Naive B cell (primary cell): ENCODE measurements around the gene ANKRD33B. TPM values are rescaled to one million over a fixed set of nuclear protein-coding genes. Genes with fewer than 3 reads are reported as not detected.
"Not testable (repeated sequence)": the region's sequence is repeated elsewhere in the genome, so short reads cannot be mapped to it uniquely, and the experiment has no call there.

Experiments
- ATAC-seq, 2 donors: fragments of 150-1000 bp; cut with Tn5 transposase; 2 replicates each; pipeline ENCODE4 v1.10.0; 2021; ENCODE audit warnings: low read depth in 2 of 2, mild to moderate bottlenecking in 2 of 2, moderate library complexity in 2 of 2
- DNase-seq: peaks from one replicate; pipeline ENCODE4 v3.0.0; 2022
- H3K27ac Mint-ChIP-seq, 6 donors: one replicate each; pipeline ENCODE4 v1.8.0; 2020 to 2022; ENCODE audit warnings: mild to moderate bottlenecking in 6 of 6, mixed read lengths in 6 of 6, moderate library complexity in 5 of 6, inconsistent platforms in 2 of 6
- H3K27me3 Mint-ChIP-seq, 3 donors: one replicate each; pipeline ENCODE4 v1.8.0; 2021 to 2022; ENCODE audit warnings: mixed read lengths in 3 of 3, mild to moderate bottlenecking in 1 of 3
- H3K36me3 Mint-ChIP-seq, 2 donors: one replicate each; pipeline ENCODE4 v1.8.0; 2020 to 2022; ENCODE audit warnings: mixed read lengths in 2 of 2, inconsistent platforms in 1 of 2, mild to moderate bottlenecking in 1 of 2
- H3K4me1 Mint-ChIP-seq, 3 donors: one replicate each; pipeline ENCODE4 v1.8.0; 2020 to 2022; ENCODE audit warnings: mixed read lengths in 3 of 3, inconsistent platforms in 1 of 3, mild to moderate bottlenecking in 1 of 3, moderate library complexity in 1 of 3
- H3K4me3 Mint-ChIP-seq, 8 donors: one replicate each; pipeline ENCODE4 v1.8.0; 2020 to 2022; ENCODE audit warnings: mild to moderate bottlenecking in 8 of 8, mixed read lengths in 8 of 8, moderate library complexity in 8 of 8, inconsistent platforms in 2 of 8
- H3K9me3 Mint-ChIP-seq, 7 donors: one replicate each; pipeline ENCODE4 v1.8.0; 2020 to 2022; ENCODE audit warnings: mixed read lengths in 7 of 7, mild to moderate bottlenecking in 5 of 7, inconsistent platforms in 2 of 7, moderate library complexity in 1 of 7
- polyA plus RNA-seq, 6 donors: library from polyadenylated mRNA; unstranded; fragments of 300-500 nt; fragmentation: Illumina TruSeq; gene quantifications; one replicate each; pipeline ENCODE4 v1.2.3, GENCODE V29; 2021; ENCODE audit warnings: low read depth in 6 of 6

The ANKRD33B gene
- polyA plus RNA-seq, 6 donors from 2014 or later = 1.3 to 2.7 (median 1.9) TPM

- Mint-ChIP-seq H3K27ac (no peak overlapping the region), H3K36me3 (no peaks in the 10 kb centered on the region), H3K4me1 (peaks cover 20 to 25% (median 21%) of the 10 kb centered on the region in 3 donors), H3K4me3 (no peak overlapping the region), H3K9me3 (peaks cover 0 to 2% (median 0%) of the 10 kb centered on the region in 7 donors), H3K27me3 (peaks cover 9 to 16% (median 14%) of the 10 kb centered on the region in 3 donors)
- ATAC-seq (no peak), DNase-seq (no peak)
Observed at GRCh38 chr5:10540036-10540544, 23.8 kb upstream of the ANKRD33B start.

DNA sequence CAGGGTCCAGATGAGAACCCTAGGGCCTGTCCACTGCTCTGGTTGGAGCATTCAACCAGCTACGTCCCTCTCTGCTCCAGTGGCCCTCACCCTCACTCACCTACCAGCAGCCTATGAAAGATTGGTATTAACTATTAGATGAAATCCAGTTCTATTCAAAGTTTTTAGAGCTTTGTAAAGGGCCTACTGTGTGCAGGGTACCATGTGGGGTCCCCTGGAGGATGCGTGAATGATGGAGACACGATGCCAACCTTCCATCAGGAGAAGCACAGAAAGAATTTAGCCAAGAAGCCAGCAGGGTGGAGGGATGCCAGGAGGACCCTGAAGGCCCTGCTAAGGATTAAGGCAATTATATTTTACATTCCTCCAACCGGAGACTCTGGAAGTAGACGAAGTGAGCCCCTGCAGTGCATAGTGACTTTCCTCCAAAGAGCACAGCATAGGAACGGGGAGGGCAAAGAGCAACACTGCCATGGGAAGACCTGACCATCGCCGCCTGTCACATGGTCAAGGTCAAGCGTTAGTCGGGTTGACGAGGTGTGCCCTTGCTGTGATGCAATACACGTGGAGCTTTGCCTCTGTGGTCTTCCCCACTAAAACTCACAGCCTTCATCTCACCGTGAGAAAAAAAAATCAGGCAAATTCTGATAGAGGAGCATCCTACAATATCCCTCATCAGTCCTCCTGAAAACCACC lies 22.8 kb upstream of the ANKRD33B start:
- ATAC-seq = no peak
- peak overlapping the region in 1 of 6 donors; percentile 37 for H3K27ac Mint-ChIP-seq
- no peak overlapping the region for H3K4me3 Mint-ChIP-seq
- peaks cover 0 to 2% (median 0%) of the 10 kb centered on the region in 7 donors for H3K9me3 Mint-ChIP-seq
- peaks cover 9 to 17% (median 16%) of the 10 kb centered on the region in 3 donors for H3K27me3 Mint-ChIP-seq
- no peaks in the 10 kb centered on the region for H3K36me3 Mint-ChIP-seq
- DNase-seq = no peak
- peaks cover 17 to 25% (median 21%) of the 10 kb centered on the region in 3 donors for H3K4me1 Mint-ChIP-seq

DNA sequence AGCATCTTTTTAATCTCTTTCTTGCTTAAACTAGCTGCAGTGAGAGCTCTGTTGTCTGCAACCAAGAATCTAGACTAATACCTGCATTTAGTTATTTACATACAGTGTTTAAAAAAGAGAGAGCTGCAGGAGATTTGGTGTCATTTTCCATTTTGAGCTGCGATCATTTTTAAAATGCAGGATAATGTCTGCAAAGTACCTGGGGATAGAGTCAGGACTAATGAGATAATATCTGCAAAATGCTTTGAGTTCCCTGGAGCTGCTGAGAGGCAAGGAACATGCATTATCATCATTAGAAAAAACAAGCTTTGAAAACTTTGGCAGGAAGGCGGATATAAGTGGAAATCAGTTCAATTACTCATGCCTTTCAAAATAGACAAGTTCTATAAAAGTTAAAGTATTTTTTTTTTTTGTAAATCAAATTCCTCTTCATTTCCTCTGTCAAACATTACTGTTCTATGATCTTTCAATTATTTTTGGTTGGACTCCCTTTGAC lies 21.8 kb upstream of the ANKRD33B start:
- DNase-seq = no peak
- Mint-ChIP-seq H3K36me3 (no peaks in the 10 kb centered on the region), H3K9me3 (peaks cover 0 to under 1% (median 0%) of the 10 kb centered on the region in 7 donors), H3K27me3 (peaks cover 15 to 18% (median 17%) of the 10 kb centered on the region in 3 donors), H3K27ac (no peak overlapping the region), H3K4me3 (no peak overlapping the region), H3K4me1 (peaks cover 13 to 24% (median 20%) of the 10 kb centered on the region in 3 donors)
- no peak for ATAC-seq

- no peaks in the 10 kb centered on the region for H3K9me3 Mint-ChIP-seq
- peaks cover 6 to 14% (median 9%) of the 10 kb centered on the region in 3 donors for H3K4me1 Mint-ChIP-seq
- DNase-seq (no peak), ATAC-seq (no peak)
- H3K4me3 Mint-ChIP-seq = peak overlapping the region in 1 of 8 donors; percentile 33
- H3K27ac Mint-ChIP-seq = no peak overlapping the region
- no peaks in the 10 kb centered on the region for H3K36me3 Mint-ChIP-seq
- H3K27me3 Mint-ChIP-seq = peaks cover 8 to 15% (median 9%) of the 10 kb centered on the region in 3 donors
Observed at GRCh38 chr5:10543585-10544040, 20.3 kb upstream of the ANKRD33B start.

DNA sequence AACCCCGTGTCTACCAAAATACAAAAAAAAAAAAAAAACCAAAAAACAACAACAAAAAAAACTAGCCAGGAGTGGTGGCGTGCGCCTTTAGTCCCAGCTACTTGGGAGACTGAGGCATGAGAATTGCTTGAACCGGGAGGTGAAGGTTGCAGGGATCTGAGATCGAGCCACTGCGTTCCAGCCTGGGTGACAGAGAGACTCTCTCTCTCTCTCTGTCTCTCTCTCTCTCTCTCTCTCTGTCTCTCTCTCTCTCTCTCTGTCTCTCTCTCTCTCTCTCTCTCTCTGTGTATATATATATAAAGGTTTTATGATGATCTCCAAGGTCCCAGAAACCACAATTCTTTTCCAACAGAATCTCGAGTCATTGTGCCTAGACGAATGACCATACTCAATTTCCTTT lies 18.8 kb upstream of the ANKRD33B start:
- Mint-ChIP-seq H3K4me3 (no peak overlapping the region), H3K36me3 (no peaks in the 10 kb centered on the region), H3K27ac (no peak overlapping the region)

GRCh38 chr5:10546186-10546585 lies 17.7 kb upstream of the ANKRD33B start:
- Mint-ChIP-seq H3K27me3 (peaks cover 4 to 8% (median 8%) of the 10 kb centered on the region in 3 donors), H3K36me3 (no peaks in the 10 kb centered on the region), H3K9me3 (no peaks in the 10 kb centered on the region), H3K4me3 (no peak overlapping the region), H3K27ac (peak overlapping the region in 1 of 6 donors; percentile 30), H3K4me1 (peaks cover 6 to 13% (median 12%) of the 10 kb centered on the region in 3 donors)
- no peak for DNase-seq
- ATAC-seq = no peak

More for the DNA sequence above, 18.8 kb upstream of the ANKRD33B start:
- ATAC-seq = no peak
- H3K27me3 Mint-ChIP-seq = peaks cover 4 to 12% (median 8%) of the 10 kb centered on the region in 3 donors
- no peaks in the 10 kb centered on the region for H3K9me3 Mint-ChIP-seq
- DNase-seq = no peak
- H3K4me1 Mint-ChIP-seq = peaks cover 6 to 12% (median 9%) of the 10 kb centered on the region in 3 donors

- ATAC-seq (no peak), DNase-seq (no peak)
- H3K27me3 Mint-ChIP-seq = peaks cover 4 to 8% (median 8%) of the 10 kb centered on the region in 3 donors
- H3K9me3 Mint-ChIP-seq = no peaks in the 10 kb centered on the region
- H3K4me3 Mint-ChIP-seq = no peak overlapping the region
- peaks cover 22 to 29% (median 28%) of the 10 kb centered on the region in 3 donors for H3K4me1 Mint-ChIP-seq
- no peaks in the 10 kb centered on the region for H3K36me3 Mint-ChIP-seq
- H3K27ac Mint-ChIP-seq = no peak overlapping the region
Observed at GRCh38 chr5:10548418-10549122, 15.3 kb upstream of the ANKRD33B start.

DNA sequence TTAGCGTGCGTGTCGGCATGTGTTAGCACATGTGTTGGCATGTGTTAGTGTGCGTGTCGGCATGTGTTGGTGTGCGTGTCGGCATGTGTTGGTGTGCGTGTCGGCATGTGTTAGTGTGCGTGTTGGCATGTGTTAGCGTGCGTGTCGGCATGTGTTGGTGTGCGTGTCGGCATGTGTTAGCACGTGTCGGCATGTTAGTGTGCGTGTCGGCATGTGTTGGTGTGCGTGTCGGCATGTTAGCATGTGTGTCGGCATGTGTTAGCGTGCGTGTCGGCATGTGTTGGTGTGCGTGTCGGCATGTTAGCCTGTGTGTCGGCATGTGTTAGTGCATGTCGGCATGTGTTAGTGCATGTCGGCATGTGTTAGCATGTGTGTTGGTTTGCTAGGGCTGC lies 14.8 kb upstream of the ANKRD33B start:
- H3K27ac Mint-ChIP-seq, H3K36me3 Mint-ChIP-seq, ATAC-seq, H3K27me3 Mint-ChIP-seq, H3K4me3 Mint-ChIP-seq, H3K9me3 Mint-ChIP-seq, DNase-seq: not testable (repeated sequence)
- peaks cover 27 to 31% (median 30%) of the 10 kb centered on the region in 3 donors for H3K4me1 Mint-ChIP-seq

GRCh38 chr5:10550222-10550995 lies 13.5 kb upstream of the ANKRD33B start:
- no peak for DNase-seq
- H3K4me3 Mint-ChIP-seq = no peak overlapping the region

DNA sequence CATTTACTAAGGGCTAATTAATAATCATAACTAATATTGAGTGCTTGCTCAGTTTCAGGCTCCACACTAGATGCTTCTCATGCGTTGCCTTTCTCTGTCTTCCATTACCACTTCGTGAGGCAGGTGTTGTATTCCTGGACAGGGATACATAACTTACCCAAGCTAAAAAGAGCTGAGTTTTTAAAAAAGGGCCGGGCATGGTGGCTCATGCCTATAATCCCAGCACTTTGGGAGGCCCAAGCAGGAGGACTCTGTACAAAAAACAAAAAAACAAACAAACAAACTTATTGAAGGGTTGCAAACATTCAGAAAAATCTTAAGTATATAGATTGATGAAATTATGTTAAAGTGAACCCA lies 12.1 kb upstream of the ANKRD33B start:
- Mint-ChIP-seq H3K4me3 (peak overlapping the region in 1 of 8 donors; percentile 16), H3K36me3 (no peaks in the 10 kb centered on the region), H3K27ac (no peak overlapping the region), H3K4me1 (peaks cover 38 to 49% (median 45%) of the 10 kb centered on the region in 3 donors), H3K27me3 (peaks cover 0 to under 1% (median 0%) of the 10 kb centered on the region in 3 donors), H3K9me3 (no peaks in the 10 kb centered on the region)
- ATAC-seq (no peak), DNase-seq (no peak)

More at GRCh38 chr5:10550222-10550995, 13.5 kb upstream of the ANKRD33B start:
- ATAC-seq = no peak
- Mint-ChIP-seq H3K4me1 (peaks cover 32 to 39% (median 39%) of the 10 kb centered on the region in 3 donors), H3K36me3 (no peaks in the 10 kb centered on the region), H3K27ac (peak overlapping the region in 2 of 6 donors; percentile 15 to 21), H3K9me3 (no peaks in the 10 kb centered on the region), H3K27me3 (peaks cover 4 to 8% (median 4%) of the 10 kb centered on the region in 3 donors)

GRCh38 chr5:10552183-10553143 lies 11.4 kb upstream of the ANKRD33B start:
- H3K27ac Mint-ChIP-seq = peak overlapping the region in 4 of 6 donors; percentile 49 to 88 (median 68)
- no peaks in the 10 kb centered on the region for H3K36me3 Mint-ChIP-seq
- no peak for DNase-seq
- H3K4me3 Mint-ChIP-seq = peak overlapping the region in 7 of 8 donors; percentile 15 to 63 (median 50)
- ATAC-seq = peak; percentile 78 to 83
- peaks cover 43 to 51% (median 45%) of the 10 kb centered on the region in 3 donors for H3K4me1 Mint-ChIP-seq
- no peaks in the 10 kb centered on the region for H3K27me3 Mint-ChIP-seq
- no peaks in the 10 kb centered on the region for H3K9me3 Mint-ChIP-seq

GRCh38 chr5:10553476-10553875 lies 10.4 kb upstream of the ANKRD33B start:
- H3K36me3 Mint-ChIP-seq = no peaks in the 10 kb centered on the region
- peaks cover 50 to 58% (median 51%) of the 10 kb centered on the region in 3 donors for H3K4me1 Mint-ChIP-seq
- peak overlapping the region in 3 of 8 donors; percentile 29 to 56 (median 46) for H3K4me3 Mint-ChIP-seq
- H3K27me3 Mint-ChIP-seq = no peaks in the 10 kb centered on the region
- DNase-seq (no peak), ATAC-seq (no peak)
- peak overlapping the region in 1 of 6 donors; percentile 92 for H3K27ac Mint-ChIP-seq
- H3K9me3 Mint-ChIP-seq = no peaks in the 10 kb centered on the region
